Fibroblast of pulmonary artery (primary cell): ENCODE measurements around the gene COL10A1.
A peak's percentile ranks its signal among the peaks of the same experiment; 100 is the strongest.

ENCODE experiments used
- DNase-seq: peaks from one replicate; pipeline ENCODE4 v3.0.0-alpha.2; 2010; ENCODE audit warnings: low read depth
- H3K4me3 ChIP-seq: replicated peaks from 2 replicates; pipeline ENCODE4 v1.5.1; 2011; ENCODE audit warnings: low read depth, mild to moderate bottlenecking, control low read depth, low read length, moderate library complexity
- TF ChIP-seq, protein P1 (sequence below): IDR thresholded peaks from 2 replicates; pipeline ENCODE4 v1.5.1; 2011; ENCODE audit warnings: mild to moderate bottlenecking, control low read depth, low read length, inconsistent platforms; ENCODE audit errors: missing control alignments

The COL10A1 gene

DNA sequence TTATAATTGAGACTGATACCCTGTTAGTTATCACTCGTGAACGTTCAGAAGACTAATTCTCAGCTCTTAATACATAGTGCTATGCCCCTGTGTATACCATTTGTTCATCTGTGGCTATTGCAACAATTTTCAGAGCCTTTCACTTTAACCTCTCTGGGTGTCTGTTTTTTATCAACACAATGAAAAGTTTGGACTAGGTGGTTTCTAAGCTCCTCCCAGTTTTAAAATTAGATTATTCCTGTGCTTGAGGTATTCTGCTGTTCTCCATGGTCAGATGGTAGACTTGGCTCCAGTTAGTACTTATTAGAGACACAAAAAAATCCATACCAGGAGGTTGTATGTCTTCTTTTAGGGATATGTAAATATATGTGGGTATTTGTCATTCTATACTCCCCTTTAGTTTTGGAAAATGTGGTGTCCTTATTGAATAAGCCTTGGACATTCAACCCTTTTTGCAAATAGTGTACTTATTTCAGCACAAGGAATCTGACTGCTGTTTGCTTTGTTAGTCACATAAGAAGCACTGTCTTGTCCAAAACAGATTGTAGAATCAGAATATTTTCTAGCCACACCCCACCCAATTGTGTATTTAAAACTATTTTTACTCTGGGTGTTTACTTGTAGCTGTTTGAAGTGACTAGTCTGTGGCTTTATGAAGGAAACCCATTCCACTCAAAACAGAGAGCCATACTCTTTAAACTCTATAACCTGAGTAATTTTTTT, 2.0 kb upstream of the COL10A1 start:
- TF ChIP-seq, protein P1, sequence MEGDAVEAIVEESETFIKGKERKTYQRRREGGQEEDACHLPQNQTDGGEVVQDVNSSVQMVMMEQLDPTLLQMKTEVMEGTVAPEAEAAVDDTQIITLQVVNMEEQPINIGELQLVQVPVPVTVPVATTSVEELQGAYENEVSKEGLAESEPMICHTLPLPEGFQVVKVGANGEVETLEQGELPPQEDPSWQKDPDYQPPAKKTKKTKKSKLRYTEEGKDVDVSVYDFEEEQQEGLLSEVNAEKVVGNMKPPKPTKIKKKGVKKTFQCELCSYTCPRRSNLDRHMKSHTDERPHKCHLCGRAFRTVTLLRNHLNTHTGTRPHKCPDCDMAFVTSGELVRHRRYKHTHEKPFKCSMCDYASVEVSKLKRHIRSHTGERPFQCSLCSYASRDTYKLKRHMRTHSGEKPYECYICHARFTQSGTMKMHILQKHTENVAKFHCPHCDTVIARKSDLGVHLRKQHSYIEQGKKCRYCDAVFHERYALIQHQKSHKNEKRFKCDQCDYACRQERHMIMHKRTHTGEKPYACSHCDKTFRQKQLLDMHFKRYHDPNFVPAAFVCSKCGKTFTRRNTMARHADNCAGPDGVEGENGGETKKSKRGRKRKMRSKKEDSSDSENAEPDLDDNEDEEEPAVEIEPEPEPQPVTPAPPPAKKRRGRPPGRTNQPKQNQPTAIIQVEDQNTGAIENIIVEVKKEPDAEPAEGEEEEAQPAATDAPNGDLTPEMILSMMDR: no peak

DNA sequence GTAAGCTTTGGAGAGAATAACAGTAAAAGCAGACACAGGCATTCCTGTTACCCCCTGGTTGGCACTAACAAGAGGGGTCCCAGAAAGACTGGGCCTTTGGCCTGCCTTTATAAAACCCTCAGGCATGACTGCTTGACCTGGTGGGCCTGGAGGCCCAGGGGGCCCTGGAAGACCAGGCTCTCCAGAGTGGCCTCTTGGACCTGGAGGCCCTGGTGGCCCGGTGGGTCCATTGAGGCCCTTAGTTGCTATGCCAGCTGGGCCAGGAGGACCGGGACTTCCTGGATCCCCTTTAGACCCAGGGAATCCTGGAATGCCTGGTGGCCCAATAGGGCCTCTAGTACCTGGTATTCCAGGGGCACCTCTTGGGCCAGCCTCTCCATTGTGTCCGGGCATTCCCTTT, 5.5 kb downstream of the COL10A1 start:
- H3K4me3 ChIP-seq: no peak overlapping the region
- TF ChIP-seq, protein P1: no peak
- DNase-seq: no peak

More for the DNA sequence above, 2.0 kb upstream of the COL10A1 start:
- DNase-seq: no peak
- no peak overlapping the region for H3K4me3 ChIP-seq

DNA sequence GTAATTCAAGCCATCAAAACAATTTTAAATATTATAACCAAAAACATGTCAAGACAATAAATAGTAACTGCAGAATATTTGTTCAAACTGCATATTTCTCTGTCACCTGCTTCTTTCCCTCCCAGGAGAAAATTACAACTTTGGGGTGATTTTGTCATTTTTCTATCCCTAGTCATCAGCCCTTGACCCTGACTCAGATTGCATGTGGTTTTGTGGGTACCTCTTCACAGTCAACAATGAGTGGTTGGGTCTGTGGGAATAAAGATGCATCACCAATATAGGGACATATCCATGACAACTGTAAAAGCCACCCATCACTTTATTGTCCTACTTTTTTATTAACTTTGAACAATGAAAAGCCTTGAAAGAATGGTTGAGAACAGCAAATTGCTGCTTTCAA, 7.3 kb downstream of the COL10A1 start:
- TF ChIP-seq, protein P1: no peak
- H3K4me3 ChIP-seq: no peak overlapping the region
- DNase-seq: no peak

DNA sequence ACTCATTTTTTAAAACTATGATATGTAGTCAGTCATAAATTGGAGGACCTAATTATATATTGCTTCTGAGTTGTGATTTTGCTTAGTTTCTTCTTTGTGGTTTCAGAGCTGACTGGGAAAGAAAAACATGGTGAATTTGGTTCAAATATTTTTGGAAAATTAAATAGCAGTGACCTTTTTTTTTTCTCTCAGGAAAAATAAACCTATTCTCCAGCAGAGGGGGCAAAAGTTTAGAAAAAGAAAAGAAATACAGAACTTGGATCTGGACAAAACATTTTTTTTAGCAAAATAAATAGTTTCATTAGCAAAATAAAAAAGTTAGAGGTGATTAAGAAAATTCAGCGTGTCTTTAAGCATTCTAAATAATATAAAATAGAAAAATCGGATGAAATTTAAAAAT, 10.2 kb downstream of the COL10A1 start:
- no peak overlapping the region for H3K4me3 ChIP-seq
- DNase-seq: peak; percentile 23

DNA sequence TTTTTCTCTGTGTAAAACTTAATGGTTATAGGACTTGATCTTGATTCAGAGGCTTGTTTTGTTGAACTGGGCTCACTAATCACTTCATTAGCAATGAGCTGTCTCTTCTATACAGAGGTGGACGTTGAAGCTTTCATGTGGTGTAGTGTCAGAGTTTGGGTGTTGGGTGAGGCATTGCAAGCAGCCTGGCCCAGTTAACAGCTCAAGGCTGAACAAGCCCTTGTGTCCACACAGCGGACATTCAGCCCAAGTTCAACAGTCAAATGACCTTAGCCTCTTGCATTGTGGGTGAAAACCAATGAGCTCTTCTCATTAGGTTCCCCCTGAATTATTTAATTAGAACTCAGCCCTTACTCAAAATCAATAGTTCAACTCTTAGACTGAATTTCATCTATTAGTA, 12.5 kb downstream of the COL10A1 start:
- DNase-seq: no peak
- no peak overlapping the region for H3K4me3 ChIP-seq
- TF ChIP-seq, protein P1: no peak

More for the DNA sequence above, 10.2 kb downstream of the COL10A1 start:
- TF ChIP-seq, protein P1: peak; percentile 41

DNA sequence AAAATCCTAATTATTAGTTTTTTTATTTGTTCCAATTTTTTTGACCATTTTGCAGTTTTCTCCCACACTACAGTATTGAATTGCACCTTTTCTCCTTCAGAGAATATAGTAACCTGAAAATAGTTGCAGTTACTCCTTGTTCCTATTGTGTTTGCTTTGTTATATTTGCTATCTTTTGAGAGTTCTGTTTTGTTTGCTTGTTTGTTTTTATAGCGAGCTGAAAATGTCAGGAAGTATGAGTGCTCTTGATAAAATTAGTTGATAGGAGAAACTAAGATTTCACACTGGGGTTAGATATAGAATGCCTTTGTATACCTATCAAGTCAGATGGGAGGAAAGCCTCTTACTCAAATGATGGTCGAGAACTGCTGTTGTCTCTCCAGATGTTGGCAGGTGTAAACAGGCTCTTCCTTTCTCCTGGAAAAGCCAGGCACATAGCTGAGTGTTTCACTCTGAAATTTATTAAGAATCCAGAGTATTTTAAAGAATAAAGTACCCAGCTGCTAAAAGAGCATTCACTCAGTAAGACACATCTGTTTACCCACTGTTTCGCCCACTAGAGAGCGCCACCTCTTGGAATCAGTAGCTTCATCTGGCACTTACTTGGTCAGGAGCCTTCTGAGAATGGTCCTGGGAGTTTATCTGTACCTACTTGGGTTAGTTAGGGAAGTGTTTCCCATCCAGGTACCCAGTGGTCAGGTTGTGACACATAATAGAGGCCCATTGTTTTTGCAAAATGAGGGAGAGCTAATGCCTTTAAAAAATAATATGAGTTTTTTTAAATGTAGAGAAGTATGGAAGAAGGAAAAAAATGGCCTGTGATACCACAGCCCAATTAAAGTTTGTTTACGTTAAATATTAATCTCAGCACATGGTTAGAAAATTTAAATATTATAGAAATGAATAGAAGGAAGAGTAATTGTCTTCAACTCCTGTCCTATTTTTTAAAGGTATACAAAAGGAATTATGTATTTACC, 14.1 kb downstream of the COL10A1 start:
- TF ChIP-seq, protein P1: peak; percentile 83
- H3K4me3 ChIP-seq: no peak overlapping the region
- peak; percentile 65 for DNase-seq
